22Rv1 (cell line): ENCODE data around the gene MFSD6L.

Experiments
- H3K27ac ChIP-seq: fragments of 450-650 bp; 2 replicates; pipeline ENCODE4 v1.5.1; 2017
- CTCF ChIP-seq: fragments of 450-650 bp; IDR thresholded peaks from 2 replicates; pipeline ENCODE4 v1.5.1; 2017; ENCODE audit warnings: mild to moderate bottlenecking
- ZFX ChIP-seq: fragments of 450-650 bp; IDR thresholded peaks from 2 replicates; pipeline ENCODE4 v1.6.1; 2017; ENCODE audit warnings: antibody characterized with exemption, borderline replicate concordance

MFSD6L gene

GRCh38 chr17:8839410-8839935 lies 40.3 kb upstream of the MFSD6L start:
- no peak overlapping the region for H3K27ac ChIP-seq
- TF ChIP-seq CTCF (no peak), ZFX (no peak)

GRCh38 chr17:8838551-8839095 lies 39.5 kb upstream of the MFSD6L start:
- H3K27ac ChIP-seq, result no peak overlapping the region
- no peak for TF ChIP-seq ZFX
- TF ChIP-seq CTCF, result no peak

- H3K27ac ChIP-seq, result no peak overlapping the region
- TF ChIP-seq CTCF (no peak), ZFX (no peak)
Observed at GRCh38 chr17:8837563-8838075, 38.5 kb upstream of the MFSD6L start.

- no peak for TF ChIP-seq ZFX
- no peak for TF ChIP-seq CTCF
- H3K27ac ChIP-seq, result no peak overlapping the region
Observed at GRCh38 chr17:8836821-8837562, 37.8 kb upstream of the MFSD6L start.

GRCh38 chr17:8835631-8836364 lies 36.6 kb upstream of the MFSD6L start:
- H3K27ac ChIP-seq, result no peak overlapping the region
- no peak for TF ChIP-seq ZFX
- TF ChIP-seq CTCF, result no peak

- no peak overlapping the region for H3K27ac ChIP-seq
- TF ChIP-seq ZFX, result no peak
- TF ChIP-seq CTCF, result no peak
Observed at GRCh38 chr17:8835106-8835505, 35.9 kb upstream of the MFSD6L start.
